HCT116 (cell line): ENCODE results near the gene GNB1.

Source experiments
- CEBPB ChIP-seq: IDR thresholded peaks from 2 replicates; pipeline ENCODE4 v1.6.1; 2012; ENCODE audit warnings: low read depth
- EGR1 ChIP-seq: IDR thresholded peaks from 2 replicates; pipeline ENCODE4 v1.6.1; 2012; ENCODE audit warnings: low read depth
- JUND ChIP-seq: IDR thresholded peaks from 2 replicates; pipeline ENCODE4 v1.6.1; 2012
- POLR2A ChIP-seq: IDR thresholded peaks from 2 replicates; pipeline ENCODE4 v1.7.0; 2011; ENCODE audit warnings: borderline replicate concordance; ENCODE audit not compliant: insufficient read depth, insufficient read length; ENCODE audit errors: extremely low read depth
- YY1 ChIP-seq: IDR thresholded peaks from 2 replicates; pipeline ENCODE4 v1.6.1; 2011; ENCODE audit warnings: low read length, low read depth, moderate library complexity, mild to moderate bottlenecking; ENCODE audit not compliant: insufficient replicate concordance; ENCODE audit errors: extremely low read depth
- TF ChIP-seq, protein P1 (sequence below), 3 experiments: fragments of 200-600 bp in 1 of 3; sonication (generic) in 1 of 3; IDR thresholded peaks in 2 of 3; conservative IDR thresholded peaks in 1 of 3; 2 replicates each; pipeline ENCODE4 v1.5.1; 2012 to 2017; ENCODE audit warnings: low read depth in 2 of 3, low read length in 2 of 3, antibody characterized with exemption in 1 of 3, borderline replicate concordance in 1 of 3, control low read depth in 1 of 3, mild to moderate bottlenecking in 1 of 3, mixed read lengths in 1 of 3, mixed run types in 1 of 3, moderate library complexity in 1 of 3; ENCODE audit not compliant: insufficient read depth in 1 of 3

- TF ChIP-seq, protein P1, sequence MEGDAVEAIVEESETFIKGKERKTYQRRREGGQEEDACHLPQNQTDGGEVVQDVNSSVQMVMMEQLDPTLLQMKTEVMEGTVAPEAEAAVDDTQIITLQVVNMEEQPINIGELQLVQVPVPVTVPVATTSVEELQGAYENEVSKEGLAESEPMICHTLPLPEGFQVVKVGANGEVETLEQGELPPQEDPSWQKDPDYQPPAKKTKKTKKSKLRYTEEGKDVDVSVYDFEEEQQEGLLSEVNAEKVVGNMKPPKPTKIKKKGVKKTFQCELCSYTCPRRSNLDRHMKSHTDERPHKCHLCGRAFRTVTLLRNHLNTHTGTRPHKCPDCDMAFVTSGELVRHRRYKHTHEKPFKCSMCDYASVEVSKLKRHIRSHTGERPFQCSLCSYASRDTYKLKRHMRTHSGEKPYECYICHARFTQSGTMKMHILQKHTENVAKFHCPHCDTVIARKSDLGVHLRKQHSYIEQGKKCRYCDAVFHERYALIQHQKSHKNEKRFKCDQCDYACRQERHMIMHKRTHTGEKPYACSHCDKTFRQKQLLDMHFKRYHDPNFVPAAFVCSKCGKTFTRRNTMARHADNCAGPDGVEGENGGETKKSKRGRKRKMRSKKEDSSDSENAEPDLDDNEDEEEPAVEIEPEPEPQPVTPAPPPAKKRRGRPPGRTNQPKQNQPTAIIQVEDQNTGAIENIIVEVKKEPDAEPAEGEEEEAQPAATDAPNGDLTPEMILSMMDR (IDR thresholded peaks at IDR 0.05 in 2 of 3, conservative IDR thresholded peaks at IDR 0.05 in 1 of 3; ENCODE audit: borderline replicate concordance in 1 of 3, insufficient read depth in 1 of 3, low read depth in 2 of 3, low read length in 2 of 3): no peak
- no peak for TF ChIP-seq JUND
- no peak for TF ChIP-seq EGR1
- TF ChIP-seq POLR2A: no peak
- TF ChIP-seq CEBPB: no peak
- TF ChIP-seq YY1: no peak
These were observed 1.7 kb downstream of the GNB1 start for GRCh38 chr1:1889090-1889750.
